NCI-H774 (cell line): Measurements from ENCODE around the gene CISTR.
"Not testable (repeated sequence)": the region's sequence is repeated elsewhere in the genome, so short reads cannot be mapped to it uniquely, and the experiment has no call there.

Experiments
- DNase-seq: peaks from one replicate; lab custom pipeline; 2025; lab: John Stamatoyannopoulos, UW

The CISTR gene

GRCh38 chr12:53751336-53752191 lies at the start of gene CISTR:
TSS of gene CISTR (minus strand) at chr12:53751979.
- DNase-seq, result peak; percentile 52

GRCh38 chr12:53798575-53798974 lies 46.8 kb upstream of the CISTR start:
- DNase-seq, result no peak

- DNase-seq, result no peak
Measured at GRCh38 chr12:53795927-53796326, 44.1 kb upstream of the CISTR start.

GRCh38 chr12:53793221-53793620 lies 41.4 kb upstream of the CISTR start:
- DNase-seq, result no peak

GRCh38 chr12:53791735-53792326 lies 40.1 kb upstream of the CISTR start:
- DNase-seq, result no peak

- no peak for DNase-seq
Measured at GRCh38 chr12:53789570-53789969, 37.8 kb upstream of the CISTR start.

- no peak for DNase-seq
Measured at GRCh38 chr12:53788892-53789291, 37.1 kb upstream of the CISTR start.

- DNase-seq, result no peak
Measured at GRCh38 chr12:53786411-53786810, 34.6 kb upstream of the CISTR start.

GRCh38 chr12:53785161-53785560 lies 33.4 kb upstream of the CISTR start:
- no peak for DNase-seq

- no peak for DNase-seq
Measured at GRCh38 chr12:53782093-53782703, 30.4 kb upstream of the CISTR start.

- peak; percentile 42 for DNase-seq
Measured at GRCh38 chr12:53781228-53781801, 29.5 kb upstream of the CISTR start.

- no peak for DNase-seq
Measured at GRCh38 chr12:53780323-53780722, 28.5 kb upstream of the CISTR start.

GRCh38 chr12:53779679-53780078 lies 27.9 kb upstream of the CISTR start:
- not testable (repeated sequence) for DNase-seq

GRCh38 chr12:53777936-53778644 lies 26.3 kb upstream of the CISTR start:
- DNase-seq, result no peak

- DNase-seq, result no peak
Measured at GRCh38 chr12:53777412-53777811, 25.6 kb upstream of the CISTR start.

GRCh38 chr12:53776872-53777271 lies 25.1 kb upstream of the CISTR start:
- DNase-seq, result no peak

GRCh38 chr12:53775478-53776145 lies 23.8 kb upstream of the CISTR start:
- no peak for DNase-seq

- DNase-seq, result no peak
Measured at GRCh38 chr12:53770281-53770680, 18.5 kb upstream of the CISTR start.

- no peak for DNase-seq
Measured at GRCh38 chr12:53768976-53769375, 17.2 kb upstream of the CISTR start.

- DNase-seq, result no peak
Measured at GRCh38 chr12:53766881-53767280, 15.1 kb upstream of the CISTR start.

- DNase-seq, result no peak
Measured at GRCh38 chr12:53765891-53766290, 14.1 kb upstream of the CISTR start.

GRCh38 chr12:53764615-53765014 lies 12.8 kb upstream of the CISTR start:
- no peak for DNase-seq
